ENCODE data around the gene ZBTB42.
A peak's percentile ranks its signal among the peaks of the same experiment; 100 is the strongest.

The ZBTB42 gene

DNA sequence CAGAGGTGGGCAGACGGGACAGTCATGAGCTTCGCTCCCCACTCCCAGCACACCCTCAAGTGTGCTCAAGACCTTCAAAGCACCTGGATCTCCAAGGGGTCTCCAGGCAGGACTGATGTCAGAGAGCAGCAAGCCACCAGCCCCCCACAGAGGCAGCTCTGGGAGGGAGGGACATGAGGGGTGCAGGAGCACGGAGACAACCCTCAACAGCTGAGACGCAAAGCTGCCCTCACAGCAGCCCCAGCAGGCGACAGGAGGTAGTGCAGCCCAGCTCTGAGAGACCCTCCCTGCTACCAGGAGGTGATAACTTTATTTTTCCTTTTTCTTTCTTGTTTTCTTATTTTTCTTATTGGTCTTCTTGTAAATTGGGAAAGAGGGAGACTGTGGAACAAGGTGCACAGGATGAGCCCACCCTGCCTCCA, 30.0 kb upstream of the ZBTB42 start:
- H3K4me3 ChIP-seq (ENCODE audit: low read depth, low read length) = no peak overlapping the region
- TF ChIP-seq, protein P1, sequence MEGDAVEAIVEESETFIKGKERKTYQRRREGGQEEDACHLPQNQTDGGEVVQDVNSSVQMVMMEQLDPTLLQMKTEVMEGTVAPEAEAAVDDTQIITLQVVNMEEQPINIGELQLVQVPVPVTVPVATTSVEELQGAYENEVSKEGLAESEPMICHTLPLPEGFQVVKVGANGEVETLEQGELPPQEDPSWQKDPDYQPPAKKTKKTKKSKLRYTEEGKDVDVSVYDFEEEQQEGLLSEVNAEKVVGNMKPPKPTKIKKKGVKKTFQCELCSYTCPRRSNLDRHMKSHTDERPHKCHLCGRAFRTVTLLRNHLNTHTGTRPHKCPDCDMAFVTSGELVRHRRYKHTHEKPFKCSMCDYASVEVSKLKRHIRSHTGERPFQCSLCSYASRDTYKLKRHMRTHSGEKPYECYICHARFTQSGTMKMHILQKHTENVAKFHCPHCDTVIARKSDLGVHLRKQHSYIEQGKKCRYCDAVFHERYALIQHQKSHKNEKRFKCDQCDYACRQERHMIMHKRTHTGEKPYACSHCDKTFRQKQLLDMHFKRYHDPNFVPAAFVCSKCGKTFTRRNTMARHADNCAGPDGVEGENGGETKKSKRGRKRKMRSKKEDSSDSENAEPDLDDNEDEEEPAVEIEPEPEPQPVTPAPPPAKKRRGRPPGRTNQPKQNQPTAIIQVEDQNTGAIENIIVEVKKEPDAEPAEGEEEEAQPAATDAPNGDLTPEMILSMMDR (IDR thresholded peaks at IDR 0.05; ENCODE audit: low read depth, low read length) = peak; percentile 84

DNA sequence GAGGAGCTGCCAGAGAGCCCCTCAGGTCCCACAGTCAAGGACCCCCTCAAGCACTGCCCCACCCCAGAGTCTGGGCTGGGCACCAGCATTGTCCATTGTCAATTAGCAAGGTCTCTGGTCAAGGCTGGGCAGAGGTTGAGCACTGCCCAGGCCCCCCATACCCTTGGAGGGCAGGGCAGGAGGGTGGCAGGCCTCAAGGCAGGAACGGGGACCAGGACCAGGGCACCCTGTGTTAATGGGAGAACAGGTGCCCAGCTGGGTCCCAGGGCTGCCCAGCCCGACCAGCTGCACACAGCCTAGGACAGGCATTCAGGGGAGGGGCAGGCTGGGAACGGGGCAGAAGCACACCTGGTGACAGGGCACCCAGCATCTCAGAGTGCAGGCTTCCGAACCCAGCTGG, 29.5 kb upstream of the ZBTB42 start:
- no peak overlapping the region for H3K4me3 ChIP-seq (ENCODE audit: low read depth, low read length)
- TF ChIP-seq, protein P1 (IDR thresholded peaks at IDR 0.05; ENCODE audit: low read depth, low read length) = no peak

DNA sequence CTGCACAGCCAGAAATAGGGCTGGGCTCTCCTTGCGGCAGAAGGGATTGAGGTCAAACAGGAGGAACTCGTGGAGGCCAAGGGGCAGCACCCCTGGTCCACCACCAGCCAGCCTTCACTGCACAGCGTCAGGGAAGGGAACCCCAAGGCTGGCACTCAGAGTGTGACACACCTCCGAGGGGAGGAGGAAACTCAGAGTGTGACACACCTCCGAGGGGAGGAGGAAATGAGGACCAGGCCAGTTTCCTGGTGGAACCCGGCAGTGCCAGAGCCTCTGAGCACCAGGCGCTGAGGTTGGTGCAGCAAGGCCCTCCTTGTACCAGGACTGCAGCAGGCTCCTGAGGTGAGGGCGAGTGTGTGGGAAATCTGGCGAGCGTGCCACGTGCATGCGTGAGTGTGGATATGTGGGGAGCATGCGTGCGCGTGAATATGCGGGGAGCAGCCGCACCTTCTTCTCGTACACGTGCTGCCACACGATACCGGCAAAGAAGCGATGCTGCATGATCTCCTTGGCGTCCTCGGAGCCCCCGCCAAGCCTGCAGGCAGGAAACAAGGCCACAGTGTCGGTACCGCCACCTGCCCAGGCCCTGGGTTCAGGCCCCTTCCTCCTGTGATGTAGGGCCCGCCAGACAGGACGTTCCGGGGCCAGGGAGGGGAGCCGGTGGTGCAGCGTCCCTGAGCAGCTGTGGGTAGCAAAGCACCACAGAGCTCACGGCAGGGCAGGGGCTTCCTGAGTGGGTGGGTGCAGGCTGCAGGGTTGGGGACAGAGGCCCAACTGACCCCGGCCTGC, 28.8 kb upstream of the ZBTB42 start:
- no peak overlapping the region for H3K4me3 ChIP-seq (ENCODE audit: low read depth, low read length)
- TF ChIP-seq, protein P1 (IDR thresholded peaks at IDR 0.05; ENCODE audit: low read depth, low read length) = no peak

DNA sequence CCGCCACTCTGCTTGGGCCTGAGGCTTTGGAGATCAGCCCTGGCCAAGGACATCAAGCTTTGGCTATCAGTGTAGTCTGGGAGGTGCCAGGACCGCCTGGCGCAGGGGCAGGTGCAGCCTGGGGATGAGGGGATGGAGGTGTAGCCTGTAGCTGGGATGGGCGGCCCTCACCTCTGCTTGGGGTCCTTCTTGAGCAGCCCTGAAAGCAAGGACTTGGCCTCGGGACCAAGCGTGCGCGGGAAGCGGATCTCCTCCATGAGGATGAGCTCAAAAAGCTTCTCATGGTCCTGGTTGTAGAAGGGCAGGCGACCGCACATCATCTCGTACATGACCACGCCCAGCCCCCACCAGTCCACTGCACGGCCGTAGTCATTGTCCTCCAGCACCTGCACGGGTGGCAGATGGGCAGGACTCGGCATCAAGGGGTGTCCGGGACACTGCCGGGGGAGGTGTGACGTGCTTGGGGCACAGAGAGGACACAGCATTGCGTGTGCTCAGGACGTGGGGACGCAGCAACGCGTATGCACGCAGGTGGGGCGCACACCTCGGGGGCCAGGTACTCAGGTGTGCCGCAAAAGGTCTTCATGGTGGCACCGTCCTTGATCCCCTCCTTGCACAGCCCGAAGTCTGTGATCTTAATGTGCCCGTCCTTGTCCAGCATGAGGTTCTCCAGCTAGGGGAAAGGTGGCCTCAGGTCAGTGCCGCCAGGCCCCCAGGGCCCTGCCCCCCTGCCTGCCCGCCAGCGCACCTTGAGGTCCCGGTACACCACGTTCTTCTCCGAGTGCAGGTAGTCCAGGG, 28.0 kb upstream of the ZBTB42 start:
- TF ChIP-seq, protein P1 (IDR thresholded peaks at IDR 0.05; ENCODE audit: low read depth, low read length) = no peak
- no peak overlapping the region for H3K4me3 ChIP-seq (ENCODE audit: low read depth, low read length)

DNA sequence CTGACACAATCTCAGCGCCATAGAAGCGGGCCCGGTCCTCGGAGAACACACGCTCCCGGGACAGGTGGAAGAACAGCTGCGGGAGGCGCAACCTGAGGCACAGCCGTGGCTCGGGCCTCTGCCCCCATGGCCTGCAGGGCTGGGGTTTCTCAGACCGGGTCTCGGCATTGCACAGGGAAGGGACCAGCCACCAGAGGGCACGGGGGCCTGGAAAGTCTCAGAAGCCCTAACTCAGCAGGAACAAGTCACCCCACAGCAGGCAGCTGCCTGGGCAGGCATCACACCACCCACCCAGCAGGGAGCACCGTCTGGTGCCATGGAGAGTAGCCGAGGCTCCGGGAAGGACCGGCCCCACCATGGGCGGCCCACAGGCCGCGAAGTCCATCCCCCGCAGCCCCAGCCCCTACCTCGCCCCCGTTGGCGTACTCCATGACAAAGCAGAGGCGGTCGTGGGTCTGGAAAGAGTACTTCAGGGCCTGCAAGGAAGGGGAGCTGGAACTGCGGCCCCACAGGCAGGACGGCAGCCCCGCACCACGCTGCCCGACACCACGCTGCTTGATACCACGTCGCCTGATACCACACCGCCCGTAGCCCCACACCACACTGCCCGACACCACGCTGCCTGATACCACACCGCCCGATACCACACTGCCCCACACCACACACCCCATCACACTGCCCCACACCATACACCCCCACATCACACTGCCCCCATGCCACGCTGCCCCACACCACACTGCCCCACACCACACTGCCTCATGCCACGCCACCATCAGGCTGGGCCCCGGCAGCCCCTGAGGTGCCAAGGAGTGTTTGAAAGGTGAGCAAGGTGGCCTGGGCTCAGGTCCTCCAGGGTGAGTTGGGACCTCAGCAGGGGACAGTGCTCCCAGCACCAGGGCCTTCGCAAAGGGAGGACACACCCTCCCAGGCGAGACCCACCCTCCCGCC, 27.1 kb upstream of the ZBTB42 start:
- TF ChIP-seq, protein P1 (IDR thresholded peaks at IDR 0.05; ENCODE audit: low read depth, low read length) = no peak
- no peak overlapping the region for H3K4me3 ChIP-seq (ENCODE audit: low read depth, low read length)

DNA sequence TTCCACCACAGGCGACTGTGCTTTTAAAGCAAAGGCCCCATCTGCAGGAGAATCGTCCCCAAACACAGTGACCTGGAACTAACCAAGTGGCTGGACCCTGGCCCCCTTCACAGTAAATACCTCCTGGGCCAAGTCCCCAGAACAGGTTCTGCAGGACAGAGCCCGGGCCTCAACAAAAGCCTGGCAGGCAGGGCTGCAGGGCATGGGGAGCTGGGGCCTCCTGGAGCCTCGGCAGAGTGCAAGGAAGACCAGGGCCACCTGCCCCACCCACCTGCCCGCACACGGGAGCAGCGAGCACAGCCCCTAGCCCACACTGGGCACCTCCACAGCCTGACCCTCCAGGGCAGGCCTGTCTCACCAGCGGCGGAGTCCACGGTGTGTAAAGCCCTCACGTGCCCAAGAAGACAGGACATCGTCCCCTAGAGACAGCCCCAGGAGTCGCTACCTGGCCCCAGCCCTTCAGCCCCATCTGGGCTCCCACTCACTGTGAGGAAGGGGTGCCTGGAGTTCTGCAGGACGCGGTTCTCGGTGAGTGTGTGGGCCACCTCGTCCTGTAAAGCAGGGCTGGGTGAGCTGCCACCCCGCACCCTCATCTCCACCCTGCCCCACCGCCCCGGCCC, 26.3 kb upstream of the ZBTB42 start:
- TF ChIP-seq, protein P1 (IDR thresholded peaks at IDR 0.05; ENCODE audit: low read depth, low read length) = no peak

More for the DNA sequence above, 26.3 kb upstream of the ZBTB42 start:
- H3K4me3 ChIP-seq (ENCODE audit: low read depth, low read length) = no peak overlapping the region

All from WI38 (cell line).